ENCODE data around the gene TMEM270. TPM values are rescaled to one million over a fixed set of nuclear protein-coding genes. Genes with fewer than 3 reads are reported as not detected.

TMEM270 gene
- total RNA-seq, 1 experiment from 2014 or later, result 1.1 TPM

GRCh38 chr7:73895626-73896025 lies 34.7 kb downstream of the TMEM270 start:
- ChIA-PET CTCF (interaction anchor here (0.5 kb wide), 1 partner anchor 110 kb away, joined by 3 read pairs; no protein-coding TSS in a partner anchor), POLR2A (no interaction called here), RAD21 (ENCODE audit: low non-redundant PET in 1 of 2, low total read pairs in 2 of 2, uncharacterized antibody in 2 of 2, unreplicated experiment in 2 of 2) (no interaction called here)
- no peaks in the 10 kb centered on the region for H3K36me3 ChIP-seq (ENCODE audit: control insufficient read depth in 1 of 2, insufficient read depth in 2 of 2, low read length in 2 of 2)
- H4K20me1 ChIP-seq (ENCODE audit: insufficient read depth), result no peaks in the 10 kb centered on the region
- H3K9me3 ChIP-seq (ENCODE audit: control insufficient read depth in 1 of 2, insufficient read depth in 1 of 2, low read depth in 1 of 2, low read length in 2 of 2), result no peaks in the 10 kb centered on the region
- ATAC-seq (no peak), DNase-seq (ENCODE audit: low read depth, low spot score) (no peak)
- no peaks in the 10 kb centered on the region for H3K27me3 ChIP-seq (ENCODE audit: insufficient read depth, low read length)
- TF ChIP-seq ELF1 (IDR thresholded peaks at IDR 0.05; ENCODE audit: borderline replicate concordance, low read depth), result no peak
- no peak for TF ChIP-seq POLR2A (IDR thresholded peaks at IDR 0.05; ENCODE audit: borderline replicate concordance, extremely low read depth, insufficient read depth, insufficient read length)
- no peak for TF ChIP-seq CTCF (IDR thresholded peaks at IDR 0.05 in 2 of 3, conservative IDR thresholded peaks at IDR 0.05 in 1 of 3; ENCODE audit: borderline replicate concordance in 1 of 3, insufficient read depth in 1 of 3, low read depth in 2 of 3, low read length in 2 of 3)
- TF ChIP-seq ZFX (IDR thresholded peaks at IDR 0.05), result no peak
- no peak for TF ChIP-seq CBX3 (IDR thresholded peaks at IDR 0.05; ENCODE audit: low read depth)
- H3K4me1 ChIP-seq (ENCODE audit: control insufficient read depth in 1 of 2, insufficient read depth in 2 of 2, low read length in 2 of 2), result peaks cover 6 to 16% of the 10 kb centered on the region in 2 experiments
- H3K79me2 ChIP-seq (ENCODE audit: insufficient read depth, low read length), result no peaks in the 10 kb centered on the region
- H2AFZ ChIP-seq (ENCODE audit: low read depth, low read length, poor library complexity, severe bottlenecking), result no peak overlapping the region
- H3K27ac ChIP-seq (ENCODE audit: low read depth, low read length), result no peak overlapping the region
- no peak overlapping the region for H3K4me2 ChIP-seq (ENCODE audit: low read length)
- H3K9ac ChIP-seq (ENCODE audit: low read length), result no peak overlapping the region
- no peaks in the 10 kb centered on the region for H3K9me2 ChIP-seq (ENCODE audit: insufficient read depth)
- intact Hi-C loops (cut with micrococcal nuclease), result no loop called here
- H3K4me3 ChIP-seq (replicated peaks in 1 of 2; ENCODE audit: low read depth in 1 of 2, low read length in 2 of 2), result no peak overlapping the region
- no TSS peak for BruUV-seq (replicated peaks)

DNA sequence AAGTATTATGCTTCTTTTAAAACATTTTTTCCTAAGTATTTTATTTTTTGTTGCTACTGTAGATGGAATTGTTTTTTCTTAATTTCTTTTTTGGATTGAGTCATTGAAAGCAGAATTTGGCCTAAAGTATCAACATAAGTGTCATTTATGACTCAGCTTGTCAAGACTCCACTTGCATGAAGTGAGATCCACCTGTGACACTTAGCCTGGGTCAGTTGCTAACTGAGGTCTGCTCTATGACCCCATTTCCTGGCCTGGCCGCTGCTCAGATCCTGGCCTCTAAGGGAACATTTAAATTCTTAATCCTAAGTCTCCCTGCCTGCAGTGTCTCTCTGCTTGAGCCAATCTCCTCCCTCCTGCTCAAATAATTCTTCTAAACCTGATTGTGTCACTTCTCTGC lies 35.5 kb downstream of the TMEM270 start:
- H3K27ac ChIP-seq (ENCODE audit: low read depth, low read length), result no peak overlapping the region
- BruUV-seq (replicated peaks), result no TSS peak
- ChIA-PET POLR2A (no interaction called here), RAD21 (ENCODE audit: low non-redundant PET in 1 of 2, low total read pairs in 2 of 2, uncharacterized antibody in 2 of 2, unreplicated experiment in 2 of 2) (no interaction called here), CTCF (interaction anchor here (0.5 kb wide), 1 partner anchor 109 kb away, joined by 3 read pairs; no protein-coding TSS in a partner anchor)
- H3K79me2 ChIP-seq (ENCODE audit: insufficient read depth, low read length), result no peaks in the 10 kb centered on the region
- no peaks in the 10 kb centered on the region for H3K27me3 ChIP-seq (ENCODE audit: insufficient read depth, low read length)
- intact Hi-C loops (cut with micrococcal nuclease), result no loop called here
- DNase-seq (ENCODE audit: low read depth, low spot score) (no peak), ATAC-seq (no peak)
- no peaks in the 10 kb centered on the region for H3K9me3 ChIP-seq (ENCODE audit: control insufficient read depth in 1 of 2, insufficient read depth in 1 of 2, low read depth in 1 of 2, low read length in 2 of 2)
- no peaks in the 10 kb centered on the region for H3K36me3 ChIP-seq (ENCODE audit: control insufficient read depth in 1 of 2, insufficient read depth in 2 of 2, low read length in 2 of 2)
- H3K9me2 ChIP-seq (ENCODE audit: insufficient read depth), result no peaks in the 10 kb centered on the region
- no peak overlapping the region for H3K4me3 ChIP-seq (replicated peaks in 1 of 2; ENCODE audit: low read depth in 1 of 2, low read length in 2 of 2)
- no peak overlapping the region for H3K4me2 ChIP-seq (ENCODE audit: low read length)
- H3K9ac ChIP-seq (ENCODE audit: low read length), result no peak overlapping the region
- TF ChIP-seq ZNF274 (IDR thresholded peaks at IDR 0.05; ENCODE audit: low read depth, low read length) (no peak), MAX (IDR thresholded peaks at IDR 0.05) (no peak), TCF7L2 (IDR thresholded peaks at IDR 0.05; ENCODE audit: borderline replicate concordance, extremely low read depth, insufficient read depth, insufficient read length) (no peak), YY1 (IDR thresholded peaks at IDR 0.05; ENCODE audit: extremely low read depth, insufficient replicate concordance, low read depth, low read length) (no peak), EZH2phosphoT487 (IDR thresholded peaks at IDR 0.05; ENCODE audit: borderline replicate concordance) (no peak), POLR2A (IDR thresholded peaks at IDR 0.05; ENCODE audit: borderline replicate concordance, extremely low read depth, insufficient read depth, insufficient read length) (no peak), SRF (IDR thresholded peaks at IDR 0.05; ENCODE audit: low read depth) (no peak), ELF1 (IDR thresholded peaks at IDR 0.05; ENCODE audit: borderline replicate concordance, low read depth) (no peak), POLR2AphosphoS5 (IDR thresholded peaks at IDR 0.05; ENCODE audit: low read depth, low read length) (no peak), CBX3 (IDR thresholded peaks at IDR 0.05; ENCODE audit: low read depth) (no peak)
- peaks cover 6 to 16% of the 10 kb centered on the region in 2 experiments for H3K4me1 ChIP-seq (ENCODE audit: control insufficient read depth in 1 of 2, insufficient read depth in 2 of 2, low read length in 2 of 2)
- H4K20me1 ChIP-seq (ENCODE audit: insufficient read depth), result no peaks in the 10 kb centered on the region
- H2AFZ ChIP-seq (ENCODE audit: low read depth, low read length, poor library complexity, severe bottlenecking), result no peak overlapping the region

All from HCT116 (cell line).